ENCODE results near the gene ATXN1L.
"Not testable (repeated sequence)": the region's sequence is repeated elsewhere in the genome, so short reads cannot be mapped to it uniquely, and the experiment has no call there.

GRCh38 chr16:71810155-71810530 is 35.6 kb upstream of the ATXN1L start:
- not testable (repeated sequence) for TF ChIP-seq CTCF, POLR2A (IDR thresholded peaks at IDR 0.05)
